Measurements from ENCODE around the gene OR6C68.
"Not testable (repeated sequence)": the region's sequence is repeated elsewhere in the genome, so short reads cannot be mapped to it uniquely, and the experiment has no call there.

Gene OR6C68

GRCh38 chr12:55469291-55469690, 22.9 kb upstream of the OR6C68 start:
- TF ChIP-seq, protein P1, sequence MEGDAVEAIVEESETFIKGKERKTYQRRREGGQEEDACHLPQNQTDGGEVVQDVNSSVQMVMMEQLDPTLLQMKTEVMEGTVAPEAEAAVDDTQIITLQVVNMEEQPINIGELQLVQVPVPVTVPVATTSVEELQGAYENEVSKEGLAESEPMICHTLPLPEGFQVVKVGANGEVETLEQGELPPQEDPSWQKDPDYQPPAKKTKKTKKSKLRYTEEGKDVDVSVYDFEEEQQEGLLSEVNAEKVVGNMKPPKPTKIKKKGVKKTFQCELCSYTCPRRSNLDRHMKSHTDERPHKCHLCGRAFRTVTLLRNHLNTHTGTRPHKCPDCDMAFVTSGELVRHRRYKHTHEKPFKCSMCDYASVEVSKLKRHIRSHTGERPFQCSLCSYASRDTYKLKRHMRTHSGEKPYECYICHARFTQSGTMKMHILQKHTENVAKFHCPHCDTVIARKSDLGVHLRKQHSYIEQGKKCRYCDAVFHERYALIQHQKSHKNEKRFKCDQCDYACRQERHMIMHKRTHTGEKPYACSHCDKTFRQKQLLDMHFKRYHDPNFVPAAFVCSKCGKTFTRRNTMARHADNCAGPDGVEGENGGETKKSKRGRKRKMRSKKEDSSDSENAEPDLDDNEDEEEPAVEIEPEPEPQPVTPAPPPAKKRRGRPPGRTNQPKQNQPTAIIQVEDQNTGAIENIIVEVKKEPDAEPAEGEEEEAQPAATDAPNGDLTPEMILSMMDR (IDR thresholded peaks at IDR 0.05; ENCODE audit: low read length, missing control alignments): no peak
- H3K4me3 ChIP-seq (replicated peaks; ENCODE audit: low read depth, low read length): no peak overlapping the region
- no peak for DNase-seq (ENCODE audit: low read depth)

- TF ChIP-seq, protein P1 (IDR thresholded peaks at IDR 0.05; ENCODE audit: low read length, missing control alignments): no peak
- no peak for DNase-seq (ENCODE audit: low read depth)
- no peak within 1 kb of the TSS for H3K4me3 ChIP-seq (replicated peaks; ENCODE audit: low read depth, low read length)
Observed at GRCh38 chr12:55470088-55470829, 21.9 kb upstream of the OR6C68 start, which contains the start of gene OR6C70. Gene OR6C70 (minus strand): TSS chr12:55470138. CDS start chr12:55470138, 0 bp downstream.

DNA sequence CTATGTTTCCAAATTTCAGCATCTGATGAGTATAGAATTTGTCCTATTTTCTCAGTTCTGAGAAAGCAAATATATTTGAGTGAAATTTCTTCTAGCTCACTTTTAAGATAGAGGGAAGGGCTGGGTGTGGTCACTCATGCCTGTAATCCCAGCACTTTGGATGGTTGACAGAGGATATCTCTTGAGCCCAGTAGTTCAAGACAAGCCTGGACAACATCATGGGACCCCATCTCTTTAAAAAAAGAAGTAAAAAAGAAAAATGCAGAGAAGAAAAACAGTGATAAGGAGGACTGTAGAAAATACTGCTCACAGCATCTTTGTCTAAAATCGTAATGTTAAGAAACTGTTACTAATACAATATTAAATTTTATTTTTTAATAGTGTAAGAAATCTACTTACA, 19.9 kb upstream of the OR6C68 start:
- no peak overlapping the region for H3K4me3 ChIP-seq (replicated peaks; ENCODE audit: low read depth, low read length)
- TF ChIP-seq, protein P1 (IDR thresholded peaks at IDR 0.05; ENCODE audit: low read length, missing control alignments): no peak

DNA sequence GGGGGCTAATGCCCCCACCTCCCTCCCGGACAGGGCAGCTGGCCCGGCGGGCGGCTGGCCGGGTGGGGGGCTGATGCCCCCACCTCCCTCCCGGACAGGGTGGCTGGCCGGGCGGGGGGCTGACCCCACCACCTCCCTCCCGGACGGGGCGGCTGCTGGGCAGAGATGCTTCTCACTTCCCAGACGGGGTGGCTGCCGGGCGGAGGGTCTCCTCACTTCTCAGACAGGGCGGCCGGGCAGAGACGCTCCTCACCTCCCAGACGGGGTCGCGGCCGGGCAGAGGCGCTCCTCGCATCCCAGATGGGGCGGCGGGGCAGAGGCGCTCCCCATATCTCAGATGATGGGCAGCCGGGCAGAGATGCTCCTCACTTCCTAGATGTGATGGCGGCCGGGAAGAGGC, 13.0 kb upstream of the OR6C68 start:
- not testable (repeated sequence) for H3K4me3 ChIP-seq (replicated peaks; ENCODE audit: low read depth, low read length); DNase-seq (ENCODE audit: low read depth)

More for the DNA sequence above, 19.9 kb upstream of the OR6C68 start:
- DNase-seq (ENCODE audit: low read depth): no peak

GRCh38 chr12:55484284-55484683, 7.9 kb upstream of the OR6C68 start:
- not testable (repeated sequence) for DNase-seq (ENCODE audit: low read depth); H3K4me3 ChIP-seq (replicated peaks; ENCODE audit: low read depth, low read length)

GRCh38 chr12:55495490-55495889, 3.3 kb downstream of the OR6C68 start:
- H3K4me3 ChIP-seq (replicated peaks; ENCODE audit: low read depth, low read length): no peak overlapping the region
- TF ChIP-seq, protein P1 (IDR thresholded peaks at IDR 0.05; ENCODE audit: low read length, missing control alignments): no peak
- no peak for DNase-seq (ENCODE audit: low read depth)

DNA sequence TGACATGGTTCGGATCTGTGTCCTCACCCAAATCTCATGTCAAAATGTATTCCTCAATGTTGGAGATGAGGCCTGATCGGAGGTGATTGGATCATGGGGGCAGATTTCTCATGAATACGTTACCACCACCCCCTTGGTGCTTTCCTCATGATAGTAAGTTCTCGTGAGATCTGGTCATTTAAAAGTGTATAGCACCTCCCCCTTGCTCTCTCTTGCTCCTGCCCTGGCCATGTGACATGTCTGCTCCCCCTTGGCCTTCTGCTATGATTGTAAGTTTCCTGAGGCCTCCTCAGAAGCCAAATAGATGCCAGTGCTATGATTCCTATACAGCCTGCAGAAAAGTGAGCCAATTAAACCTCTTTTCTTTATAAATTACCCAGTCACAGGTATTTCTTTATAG, 7.1 kb downstream of the OR6C68 start:
- no peak overlapping the region for H3K4me3 ChIP-seq (replicated peaks; ENCODE audit: low read depth, low read length)
- DNase-seq (ENCODE audit: low read depth): no peak
- TF ChIP-seq, protein P1 (IDR thresholded peaks at IDR 0.05; ENCODE audit: low read length, missing control alignments): no peak

GRCh38 chr12:55499810-55500252, 7.7 kb downstream of the OR6C68 start:
- no peak for DNase-seq (ENCODE audit: low read depth)
- H3K4me3 ChIP-seq (replicated peaks; ENCODE audit: low read depth, low read length): no peak overlapping the region
- TF ChIP-seq, protein P1 (IDR thresholded peaks at IDR 0.05; ENCODE audit: low read length, missing control alignments): no peak

Data from fibroblast of pulmonary artery (primary cell).